ENCODE measurements around the gene LHX5. TPM values are rescaled to one million over a fixed set of nuclear protein-coding genes. Genes with fewer than 3 reads are reported as not detected.

The LHX5 gene
- polyA plus RNA-seq, 3 donors from 2014 or later: not detected

GRCh38 chr12:113456199-113456598 is 15.5 kb downstream of the LHX5 start:
- no peaks in the 10 kb centered on the region for H3K36me3 Mint-ChIP-seq
- H3K27me3 Mint-ChIP-seq (ENCODE audit: low read depth in 3 of 3): peaks cover 4 to 16% (median 9%) of the 10 kb centered on the region in 3 donors
- H3K4me3 Mint-ChIP-seq: no peak overlapping the region
- H3K9me3 Mint-ChIP-seq: no peaks in the 10 kb centered on the region
- no peaks in the 10 kb centered on the region for H3K4me1 Mint-ChIP-seq
- DNase-seq: no peak
- H3K27ac Mint-ChIP-seq: no peak overlapping the region

- Mint-ChIP-seq H3K4me3 (no peak overlapping the region), H3K36me3 (no peaks in the 10 kb centered on the region), H3K27me3 (ENCODE audit: low read depth in 3 of 3) (peaks cover 3 to 17% (median 4%) of the 10 kb centered on the region in 3 donors), H3K4me1 (no peaks in the 10 kb centered on the region), H3K27ac (no peak overlapping the region), H3K9me3 (no peaks in the 10 kb centered on the region)
- DNase-seq: no peak
Measured at GRCh38 chr12:113453330-113453729, 18.3 kb downstream of the LHX5 start.

- no peak for DNase-seq
- no peak overlapping the region for H3K4me3 Mint-ChIP-seq
- no peaks in the 10 kb centered on the region for H3K36me3 Mint-ChIP-seq
- no peaks in the 10 kb centered on the region for H3K9me3 Mint-ChIP-seq
- H3K27ac Mint-ChIP-seq: no peak overlapping the region
- no peaks in the 10 kb centered on the region for H3K4me1 Mint-ChIP-seq
- peaks cover 3 to 16% (median 3%) of the 10 kb centered on the region in 3 donors for H3K27me3 Mint-ChIP-seq (ENCODE audit: low read depth in 3 of 3)
Measured at GRCh38 chr12:113452458-113452857, 19.2 kb downstream of the LHX5 start.

- peaks cover 4 to 15% (median 4%) of the 10 kb centered on the region in 3 donors for H3K27me3 Mint-ChIP-seq (ENCODE audit: low read depth in 3 of 3)
- H3K4me1 Mint-ChIP-seq: no peaks in the 10 kb centered on the region
Measured at GRCh38 chr12:113449839-113450238, 21.8 kb downstream of the LHX5 start.

GRCh38 chr12:113449299-113449698 is 22.4 kb downstream of the LHX5 start:
- no peak overlapping the region for H3K4me3 Mint-ChIP-seq
- H3K36me3 Mint-ChIP-seq: no peaks in the 10 kb centered on the region
- H3K4me1 Mint-ChIP-seq: no peaks in the 10 kb centered on the region
- peaks cover 3 to 15% (median 4%) of the 10 kb centered on the region in 3 donors for H3K27me3 Mint-ChIP-seq (ENCODE audit: low read depth in 3 of 3)
- peaks cover 0 to 1% (median 0%) of the 10 kb centered on the region in 6 donors for H3K9me3 Mint-ChIP-seq
- DNase-seq: no peak
- H3K27ac Mint-ChIP-seq: no peak overlapping the region

More at GRCh38 chr12:113449839-113450238, 21.8 kb downstream of the LHX5 start:
- Mint-ChIP-seq H3K27ac (no peak overlapping the region), H3K36me3 (no peaks in the 10 kb centered on the region), H3K9me3 (peaks cover 0 to 1% (median 0%) of the 10 kb centered on the region in 6 donors), H3K4me3 (no peak overlapping the region)
- DNase-seq: no peak

- Mint-ChIP-seq H3K36me3 (no peaks in the 10 kb centered on the region), H3K4me3 (no peak overlapping the region), H3K27me3 (ENCODE audit: low read depth in 3 of 3) (peaks cover 3 to 15% (median 4%) of the 10 kb centered on the region in 3 donors), H3K27ac (no peak overlapping the region), H3K4me1 (no peaks in the 10 kb centered on the region), H3K9me3 (peaks cover 0 to 1% (median 0%) of the 10 kb centered on the region in 6 donors)
- DNase-seq: no peak
Measured at GRCh38 chr12:113448873-113449272, 22.8 kb downstream of the LHX5 start.

- H3K4me3 Mint-ChIP-seq: no peak overlapping the region
- H3K4me1 Mint-ChIP-seq: no peaks in the 10 kb centered on the region
- H3K36me3 Mint-ChIP-seq: no peaks in the 10 kb centered on the region
- no peak for DNase-seq
- peaks cover 0 to 1% (median 0%) of the 10 kb centered on the region in 6 donors for H3K9me3 Mint-ChIP-seq
- no peak overlapping the region for H3K27ac Mint-ChIP-seq
- peaks cover 1 to 11% (median 3%) of the 10 kb centered on the region in 3 donors for H3K27me3 Mint-ChIP-seq (ENCODE audit: low read depth in 3 of 3)
Measured at GRCh38 chr12:113445544-113446171, 26.0 kb downstream of the LHX5 start.

GRCh38 chr12:113443030-113443539 is 28.6 kb downstream of the LHX5 start:
- peaks cover 0 to 1% (median 0%) of the 10 kb centered on the region in 6 donors for H3K9me3 Mint-ChIP-seq
- DNase-seq: no peak
- no peak overlapping the region for H3K4me3 Mint-ChIP-seq
- H3K4me1 Mint-ChIP-seq: no peaks in the 10 kb centered on the region
- peaks cover 1 to 6% (median 3%) of the 10 kb centered on the region in 3 donors for H3K27me3 Mint-ChIP-seq (ENCODE audit: low read depth in 3 of 3)
- no peaks in the 10 kb centered on the region for H3K36me3 Mint-ChIP-seq
- H3K27ac Mint-ChIP-seq: no peak overlapping the region

GRCh38 chr12:113440947-113441782 is 30.5 kb downstream of the LHX5 start:
- H3K27ac Mint-ChIP-seq: no peak overlapping the region
- H3K4me1 Mint-ChIP-seq: no peaks in the 10 kb centered on the region
- H3K27me3 Mint-ChIP-seq (ENCODE audit: low read depth in 3 of 3): peaks cover 1 to 6% (median 1%) of the 10 kb centered on the region in 3 donors
- no peak overlapping the region for H3K4me3 Mint-ChIP-seq
- no peaks in the 10 kb centered on the region for H3K9me3 Mint-ChIP-seq
- no peak for DNase-seq
- no peaks in the 10 kb centered on the region for H3K36me3 Mint-ChIP-seq

- Mint-ChIP-seq H3K27me3 (ENCODE audit: low read depth in 3 of 3) (peaks cover 0 to 4% (median 1%) of the 10 kb centered on the region in 3 donors), H3K27ac (no peak overlapping the region), H3K36me3 (no peaks in the 10 kb centered on the region), H3K4me1 (no peaks in the 10 kb centered on the region), H3K4me3 (no peak overlapping the region), H3K9me3 (no peaks in the 10 kb centered on the region)
- DNase-seq: no peak
Measured at GRCh38 chr12:113440336-113440735, 31.3 kb downstream of the LHX5 start.

GRCh38 chr12:113439606-113440030 is 32.1 kb downstream of the LHX5 start:
- Mint-ChIP-seq H3K36me3 (no peaks in the 10 kb centered on the region), H3K27me3 (ENCODE audit: low read depth in 3 of 3) (peaks cover 0 to 3% (median 0%) of the 10 kb centered on the region in 3 donors), H3K27ac (no peak overlapping the region), H3K9me3 (no peaks in the 10 kb centered on the region), H3K4me1 (no peaks in the 10 kb centered on the region), H3K4me3 (no peak overlapping the region)
- no peak for DNase-seq

GRCh38 chr12:113439301-113439597 is 32.4 kb downstream of the LHX5 start:
- Mint-ChIP-seq H3K4me1 (no peaks in the 10 kb centered on the region), H3K36me3 (no peaks in the 10 kb centered on the region), H3K27ac (no peak overlapping the region), H3K27me3 (ENCODE audit: low read depth in 3 of 3) (peaks cover 0 to 3% (median 0%) of the 10 kb centered on the region in 3 donors), H3K4me3 (no peak overlapping the region), H3K9me3 (no peaks in the 10 kb centered on the region)
- DNase-seq: no peak

GRCh38 chr12:113438523-113439300 is 33.0 kb downstream of the LHX5 start:
- H3K9me3 Mint-ChIP-seq: no peaks in the 10 kb centered on the region
- no peak for DNase-seq
- H3K27me3 Mint-ChIP-seq (ENCODE audit: low read depth in 3 of 3): peaks cover 0 to 3% (median 0%) of the 10 kb centered on the region in 3 donors
- H3K36me3 Mint-ChIP-seq: no peaks in the 10 kb centered on the region
- no peak overlapping the region for H3K27ac Mint-ChIP-seq
- no peaks in the 10 kb centered on the region for H3K4me1 Mint-ChIP-seq
- no peak overlapping the region for H3K4me3 Mint-ChIP-seq

GRCh38 chr12:113437729-113438100 is 34.0 kb downstream of the LHX5 start:
- no peak for DNase-seq
- no peak overlapping the region for H3K27ac Mint-ChIP-seq
- H3K36me3 Mint-ChIP-seq: no peaks in the 10 kb centered on the region
- no peaks in the 10 kb centered on the region for H3K27me3 Mint-ChIP-seq (ENCODE audit: low read depth in 3 of 3)
- H3K9me3 Mint-ChIP-seq: no peaks in the 10 kb centered on the region
- H3K4me3 Mint-ChIP-seq: no peak overlapping the region
- H3K4me1 Mint-ChIP-seq: no peaks in the 10 kb centered on the region

All from immature natural killer cell (primary cell).